ENCODE measurements around the gene MCTP1. TPM values are rescaled to one million over a fixed set of nuclear protein-coding genes. Genes with fewer than 3 reads are reported as not detected.

MCTP1 gene
- total and polyA plus RNA-seq, 10 of the 15 experiments (the other 5 are each of a cell fraction or from before 2014, with no cell fraction given) = 12.6 to 45.9 (median 18.8) TPM

GRCh38 chr5:94660506-94660905 is 624.4 kb downstream of the MCTP1 start:
- H3K27me3 ChIP-seq (replicated peaks in 1 of 2; ENCODE audit: control insufficient read depth in 2 of 2, insufficient read depth in 2 of 2, low read length in 1 of 2) = no peaks in the 10 kb centered on the region
- ChIA-PET CTCF (no interaction called here), RAD21 (ENCODE audit: unreplicated experiment) (no interaction called here), POLR2A (no interaction called here), SMC1A (ENCODE audit: uncharacterized antibody, unreplicated experiment) (no interaction called here)
- no peaks in the 10 kb centered on the region for H4K20me1 ChIP-seq (ENCODE audit: control insufficient read depth, insufficient read depth)
- ATAC-seq (no peak), FAIRE-seq (no peak), DNase-seq (ENCODE audit: low read depth, low spot score) (no peak)
- no TSS peak for BruUV-seq (replicated peaks)
- H3K9me3 ChIP-seq (replicated peaks; ENCODE audit: control insufficient read depth, insufficient read depth, low read length) = peaks cover 16% of the 10 kb centered on the region
- WGBS (ENCODE audit: insufficient coverage, insufficient replicate concordance, low lambda C conversion rate, missing lambda C conversion rate) = 90% methylated on average over 8 of the region's 8 CpGs
- in situ Hi-C loops (cut with MboI) (no loop called here), intact Hi-C loops (cut with micrococcal nuclease; ENCODE audit: unreplicated experiment) (no loop called here)
- H3K36me3 ChIP-seq (ENCODE audit: control insufficient read depth in 2 of 2, insufficient read depth in 2 of 2, low read length in 1 of 2) = peaks cover 0 to 8% of the 10 kb centered on the region in 2 experiments; a peak in 2 of 4 replicates
- no peak overlapping the region for H3K4me2 ChIP-seq (ENCODE audit: control insufficient read depth, insufficient read depth)
- no peaks in the 10 kb centered on the region for H3K4me1 ChIP-seq (ENCODE audit: control insufficient read depth, insufficient read depth, low read length)
- no peak overlapping the region for H3K4me3 ChIP-seq
- H2AFZ ChIP-seq (ENCODE audit: control insufficient read depth, low read depth, low read length) = no peak overlapping the region
- H3K79me2 ChIP-seq (ENCODE audit: control insufficient read depth, insufficient read depth, low read length) = no peaks in the 10 kb centered on the region
- H3K27ac ChIP-seq (ENCODE audit: control insufficient read depth, insufficient read depth) = no peak overlapping the region
- no peak overlapping the region for H3K9ac ChIP-seq (ENCODE audit: control insufficient read depth, insufficient read depth, low read length)
- TF ChIP-seq HDAC6 (IDR thresholded peaks at IDR 0.05; ENCODE audit: unreplicated experiment) (no peak), CEBPB (IDR thresholded peaks at IDR 0.05; ENCODE audit: borderline replicate concordance in 1 of 2, low read depth in 2 of 2, low read length in 2 of 2) (no peak), ZBED1 (IDR thresholded peaks at IDR 0.05; ENCODE audit: borderline replicate concordance) (no peak), CEBPZ (IDR thresholded peaks at IDR 0.05; ENCODE audit: low read depth, low read length) (no peak), MYB (IDR thresholded peaks at IDR 0.05; ENCODE audit: borderline replicate concordance, low read depth, low read length) (no peak), MTA2 (IDR thresholded peaks at IDR 0.05; ENCODE audit: low read depth) (no peak), ZBTB4 (CRISPR knock-in tag; IDR thresholded peaks at IDR 0.05) (no peak), CBFB (IDR thresholded peaks at IDR 0.05; ENCODE audit: low read depth) (no peak), SMAD1 (IDR thresholded peaks at IDR 0.05; ENCODE audit: low read depth, partially characterized antibody) (no peak)
- TF ChIP-seq, protein P1, sequence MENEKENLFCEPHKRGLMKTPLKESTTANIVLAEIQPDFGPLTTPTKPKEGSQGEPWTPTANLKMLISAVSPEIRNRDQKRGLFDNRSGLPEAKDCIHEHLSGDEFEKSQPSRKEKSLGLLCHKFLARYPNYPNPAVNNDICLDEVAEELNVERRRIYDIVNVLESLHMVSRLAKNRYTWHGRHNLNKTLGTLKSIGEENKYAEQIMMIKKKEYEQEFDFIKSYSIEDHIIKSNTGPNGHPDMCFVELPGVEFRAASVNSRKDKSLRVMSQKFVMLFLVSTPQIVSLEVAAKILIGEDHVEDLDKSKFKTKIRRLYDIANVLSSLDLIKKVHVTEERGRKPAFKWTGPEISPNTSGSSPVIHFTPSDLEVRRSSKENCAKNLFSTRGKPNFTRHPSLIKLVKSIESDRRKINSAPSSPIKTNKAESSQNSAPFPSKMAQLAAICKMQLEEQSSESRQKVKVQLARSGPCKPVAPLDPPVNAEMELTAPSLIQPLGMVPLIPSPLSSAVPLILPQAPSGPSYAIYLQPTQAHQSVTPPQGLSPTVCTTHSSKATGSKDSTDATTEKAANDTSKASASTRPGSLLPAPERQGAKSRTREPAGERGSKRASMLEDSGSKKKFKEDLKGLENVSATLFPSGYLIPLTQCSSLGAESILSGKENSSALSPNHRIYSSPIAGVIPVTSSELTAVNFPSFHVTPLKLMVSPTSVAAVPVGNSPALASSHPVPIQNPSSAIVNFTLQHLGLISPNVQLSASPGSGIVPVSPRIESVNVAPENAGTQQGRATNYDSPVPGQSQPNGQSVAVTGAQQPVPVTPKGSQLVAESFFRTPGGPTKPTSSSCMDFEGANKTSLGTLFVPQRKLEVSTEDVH (IDR thresholded peaks at IDR 0.05; ENCODE audit: low read depth, partially characterized antibody) = no peak
- TF ChIP-seq, protein P2, sequence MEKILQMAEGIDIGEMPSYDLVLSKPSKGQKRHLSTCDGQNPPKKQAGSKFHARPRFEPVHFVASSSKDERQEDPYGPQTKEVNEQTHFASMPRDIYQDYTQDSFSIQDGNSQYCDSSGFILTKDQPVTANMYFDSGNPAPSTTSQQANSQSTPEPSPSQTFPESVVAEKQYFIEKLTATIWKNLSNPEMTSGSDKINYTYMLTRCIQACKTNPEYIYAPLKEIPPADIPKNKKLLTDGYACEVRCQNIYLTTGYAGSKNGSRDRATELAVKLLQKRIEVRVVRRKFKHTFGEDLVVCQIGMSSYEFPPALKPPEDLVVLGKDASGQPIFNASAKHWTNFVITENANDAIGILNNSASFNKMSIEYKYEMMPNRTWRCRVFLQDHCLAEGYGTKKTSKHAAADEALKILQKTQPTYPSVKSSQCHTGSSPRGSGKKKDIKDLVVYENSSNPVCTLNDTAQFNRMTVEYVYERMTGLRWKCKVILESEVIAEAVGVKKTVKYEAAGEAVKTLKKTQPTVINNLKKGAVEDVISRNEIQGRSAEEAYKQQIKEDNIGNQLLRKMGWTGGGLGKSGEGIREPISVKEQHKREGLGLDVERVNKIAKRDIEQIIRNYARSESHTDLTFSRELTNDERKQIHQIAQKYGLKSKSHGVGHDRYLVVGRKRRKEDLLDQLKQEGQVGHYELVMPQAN (conservative IDR thresholded peaks at IDR 0.05) = no peak

Measured in GM12878 (cell line).